Measurements from ENCODE around the gene SLC35E4. TPM values are rescaled to one million over a fixed set of nuclear protein-coding genes. Genes with fewer than 3 reads are reported as not detected.
"Not testable (repeated sequence)": the region's sequence is repeated elsewhere in the genome, so short reads cannot be mapped to it uniquely, and the experiment has no call there.

SLC35E4 gene
- polyA plus RNA-seq, 4 donors: 1.1 to 2.3 (median 1.8) TPM

GRCh38 chr22:30648825-30649224 lies 13.2 kb downstream of the SLC35E4 start:
- no peak for DNase-seq (ENCODE audit: low read depth in 4 of 4, low spot score in 3 of 4)

- no peak for DNase-seq (ENCODE audit: low read depth in 4 of 4, low spot score in 3 of 4)
Measured at GRCh38 chr22:30649430-30650007, 13.9 kb downstream of the SLC35E4 start.

- DNase-seq (ENCODE audit: low read depth in 4 of 4, low spot score in 3 of 4): no peak
Measured at GRCh38 chr22:30650508-30651116, 15.0 kb downstream of the SLC35E4 start.

GRCh38 chr22:30652852-30653251 lies 17.3 kb downstream of the SLC35E4 start:
- no peak for DNase-seq (ENCODE audit: low read depth in 4 of 4, low spot score in 3 of 4)

GRCh38 chr22:30654361-30654760 lies 18.8 kb downstream of the SLC35E4 start:
- no peak for DNase-seq (ENCODE audit: low read depth in 4 of 4, low spot score in 3 of 4)

GRCh38 chr22:30655532-30655931 lies 20.0 kb downstream of the SLC35E4 start:
- no peak for DNase-seq (ENCODE audit: low read depth in 4 of 4, low spot score in 3 of 4)

- no peak for DNase-seq (ENCODE audit: low read depth in 4 of 4, low spot score in 3 of 4)
Measured at GRCh38 chr22:30662040-30662439, 26.5 kb downstream of the SLC35E4 start.

GRCh38 chr22:30664798-30665197 lies 29.2 kb downstream of the SLC35E4 start:
- DNase-seq (ENCODE audit: low read depth in 4 of 4, low spot score in 3 of 4): no peak

- DNase-seq (ENCODE audit: low read depth in 4 of 4, low spot score in 3 of 4): no peak
Measured at GRCh38 chr22:30665266-30665665, 29.7 kb downstream of the SLC35E4 start.

- DNase-seq (ENCODE audit: low read depth in 4 of 4, low spot score in 3 of 4): no peak
Measured at GRCh38 chr22:30665786-30666185, 30.2 kb downstream of the SLC35E4 start.

- no peak for DNase-seq (ENCODE audit: low read depth in 4 of 4, low spot score in 3 of 4)
Measured at GRCh38 chr22:30667107-30667493, 31.5 kb downstream of the SLC35E4 start.

- DNase-seq (ENCODE audit: low read depth in 4 of 4, low spot score in 3 of 4): peak; percentile 83 to 85 (median 84)
Measured at GRCh38 chr22:30667494-30668385, 32.2 kb downstream of the SLC35E4 start, which contains the start of gene DUSP18. Gene DUSP18 (minus strand): TSS chr22:30667875. CDS start chr22:30664003, 3,872 bp downstream.

GRCh38 chr22:30668386-30668710 lies 32.8 kb downstream of the SLC35E4 start:
- DNase-seq (ENCODE audit: low read depth in 4 of 4, low spot score in 3 of 4): peak in 2 of 4 donors; percentile 5 to 12

GRCh38 chr22:30671071-30671470 lies 35.5 kb downstream of the SLC35E4 start:
- DNase-seq (ENCODE audit: low read depth in 4 of 4, low spot score in 3 of 4): no peak

- DNase-seq (ENCODE audit: low read depth in 4 of 4, low spot score in 3 of 4): no peak
Measured at GRCh38 chr22:30673136-30673535, 37.6 kb downstream of the SLC35E4 start.

GRCh38 chr22:30674482-30674881 lies 38.9 kb downstream of the SLC35E4 start:
- no peak for DNase-seq (ENCODE audit: low read depth in 4 of 4, low spot score in 3 of 4)

GRCh38 chr22:30675436-30675835 lies 39.9 kb downstream of the SLC35E4 start:
- DNase-seq (ENCODE audit: low read depth in 4 of 4, low spot score in 3 of 4): no peak

GRCh38 chr22:30676565-30676964 lies 41.0 kb downstream of the SLC35E4 start:
- DNase-seq (ENCODE audit: low read depth in 4 of 4, low spot score in 3 of 4): not testable (repeated sequence)

- DNase-seq (ENCODE audit: low read depth in 4 of 4, low spot score in 3 of 4): not testable (repeated sequence)
Measured at GRCh38 chr22:30679895-30680690, 44.5 kb downstream of the SLC35E4 start.

GRCh38 chr22:30680991-30681770 lies 45.6 kb downstream of the SLC35E4 start:
- DNase-seq (ENCODE audit: low read depth in 4 of 4, low spot score in 3 of 4): no peak
